Caco-2 (cell line): ENCODE results near the gene TESK2. TPM values are rescaled to one million over a fixed set of nuclear protein-coding genes. Genes with fewer than 3 reads are reported as not detected.

Experiments used
- BruUV-seq: library from RNA; stranded (reverse); fragments of 400-500 nt; replicated peaks from 2 replicates; lab custom pipeline; 2021; lab: Mats Ljungman, UMichigan
- CTCF ChIA-PET: fragments of 300-600 bp; sonication (Branson Sonifier 250); formaldehyde crosslinking; loops from one replicate; lab custom pipeline; 2022; ENCODE audit warnings: antibody characterized with exemption; lab: Charles Lee
- POLR2A ChIA-PET: fragments of 300-600 bp; sonication (Branson Sonifier 250); formaldehyde crosslinking; loops from one replicate; lab custom pipeline; 2022; ENCODE audit warnings: antibody characterized with exemption; lab: Charles Lee
- DNase-seq, 2 experiments: peaks; one replicate each; pipeline versions ENCODE4 v3.0.0 to v3.0.0-alpha.2; 2020 to 2022
- H3K27me3 ChIP-seq: replicated peaks from 2 replicates; pipeline ENCODE4 v1.6.0; 2011; ENCODE audit warnings: low read length; ENCODE audit not compliant: control insufficient read depth, insufficient read depth
- H3K36me3 ChIP-seq: 2 replicates; pipeline ENCODE4 v1.5.1; 2011; ENCODE audit warnings: low read length; ENCODE audit not compliant: control insufficient read depth, insufficient read depth
- H3K4me1 ChIP-seq: fragments of 250-450 bp; sonication (Bioruptor Pico); 2 replicates; pipeline ENCODE4 v1.5.1; 2020; ENCODE audit warnings: mild to moderate bottlenecking
- H3K4me3 ChIP-seq: 2 replicates; pipeline ENCODE4 v1.5.1; 2011; ENCODE audit warnings: low read depth, mild to moderate bottlenecking, control low read depth, low read length
- H3K9me3 ChIP-seq: fragments of 250-450 bp; sonication (Bioruptor Pico); 2 replicates; pipeline ENCODE4 v1.5.1; 2020; ENCODE audit warnings: mild to moderate bottlenecking, moderate library complexity
- H3K27ac Mint-ChIP-seq: one replicate; pipeline ENCODE4 v1.8.0; 2022; ENCODE audit warnings: mixed read lengths; ENCODE audit not compliant: unreplicated experiment
- H3K27me3 Mint-ChIP-seq: one replicate; pipeline ENCODE4 v1.8.0; 2022; ENCODE audit warnings: mixed read lengths; ENCODE audit not compliant: insufficient read depth, unreplicated experiment
- H3K36me3 Mint-ChIP-seq: one replicate; pipeline ENCODE4 v1.8.0; 2022; ENCODE audit warnings: mild to moderate bottlenecking, mixed read lengths; ENCODE audit not compliant: insufficient read depth, unreplicated experiment
- H3K4me1 Mint-ChIP-seq: one replicate; pipeline ENCODE4 v1.8.0; 2022; ENCODE audit warnings: low read depth, mixed read lengths; ENCODE audit not compliant: unreplicated experiment
- H3K4me3 Mint-ChIP-seq: one replicate; pipeline ENCODE4 v1.8.0; 2022; ENCODE audit warnings: mild to moderate bottlenecking, moderate library complexity, mixed read lengths; ENCODE audit not compliant: unreplicated experiment
- H3K9me3 Mint-ChIP-seq: one replicate; pipeline ENCODE4 v1.8.0; 2022; ENCODE audit warnings: mixed read lengths; ENCODE audit not compliant: unreplicated experiment
- intact Hi-C: fragments of 100-400 bp; cut with micrococcal nuclease; formaldehyde crosslinking; loops from one replicate; pipeline ENCODE4 v1.10.0; 2022; ENCODE audit not compliant: unreplicated experiment
- total RNA-seq: library from RNA; stranded (reverse); gene quantifications from 2 replicates; pipeline ENCODE4 v1.2.3, GENCODE V29; 2022
- TF ChIP-seq, protein P1 (sequence below), 2 experiments: fragments of 200-600 bp in 1 of 2; IDR thresholded peaks; 1 replicate in 1 of 2; 2 replicates in 1 of 2; pipeline versions ENCODE4 v1.5.1 to v1.8.0; 2011 to 2022; ENCODE audit warnings: antibody characterized with exemption in 1 of 2, control low read depth in 1 of 2, inconsistent platforms in 1 of 2, low read depth in 1 of 2, low read length in 1 of 2, mild to moderate bottlenecking in 1 of 2, moderate library complexity in 1 of 2; ENCODE audit not compliant: insufficient read depth in 1 of 2, severe bottlenecking in 1 of 2, unreplicated experiment in 1 of 2

Gene TESK2
- total RNA-seq, 1 experiment from 2014 or later, result 14.7 TPM

DNA sequence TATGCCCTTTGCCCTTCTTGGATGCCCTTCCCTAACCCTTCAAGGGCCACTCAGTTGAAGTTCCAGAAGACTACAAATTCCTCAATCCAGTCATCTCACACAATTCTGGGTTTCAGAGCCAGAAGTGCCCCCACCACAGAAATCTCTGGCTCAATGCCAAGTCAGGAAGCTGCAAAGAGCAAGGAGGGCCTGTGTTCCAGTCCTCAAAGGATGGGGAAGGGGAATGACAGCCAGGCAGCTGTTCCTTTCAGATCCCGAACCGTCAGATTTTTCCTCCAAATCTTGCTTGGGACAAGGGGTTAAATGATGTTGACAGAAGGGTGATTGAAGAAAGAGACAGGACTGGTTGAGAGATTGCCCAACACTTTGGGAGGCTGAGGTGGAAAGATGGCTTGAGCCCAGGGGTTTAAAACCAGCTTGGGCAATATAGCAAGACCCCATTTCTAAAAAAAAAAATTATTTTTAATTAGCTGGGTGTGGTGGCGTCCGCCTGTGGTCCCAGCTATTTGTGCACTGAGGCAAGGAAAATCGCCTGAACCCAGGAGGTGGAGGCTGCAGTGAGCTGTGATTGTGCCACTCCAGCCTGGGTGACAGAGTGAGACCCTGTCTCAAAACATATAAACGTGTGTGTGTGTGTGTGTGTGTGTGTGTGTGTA lies 165.0 kb downstream of the TESK2 start:
- no peaks in the 10 kb centered on the region for H3K27me3 Mint-ChIP-seq
- peaks cover 16% of the 10 kb centered on the region for H3K4me1 Mint-ChIP-seq
- H3K9me3 Mint-ChIP-seq, result no peaks in the 10 kb centered on the region
- H3K4me3 ChIP-seq, result peak overlapping the region; percentile 98
- intact Hi-C loops, result no loop called here
- peak overlapping the region; percentile 89 for H3K4me3 Mint-ChIP-seq
- ChIA-PET POLR2A (interaction anchor here (0.6 to 4.6 kb wide), 7 partner anchors 14 to 507 kb away, joined by 3 to 68 read pairs (median 5); partner anchors contain the start of genes MUTYH, TESK2 and TOE1), CTCF (interaction anchor here (0.6 to 1.9 kb wide), 4 partner anchors 22 to 405 kb away, joined by 3 to 14 read pairs (median 4); partner anchors contain the start of genes TESK2 and UROD)
- H3K9me3 ChIP-seq, result no peaks in the 10 kb centered on the region
- TF ChIP-seq, protein P1, sequence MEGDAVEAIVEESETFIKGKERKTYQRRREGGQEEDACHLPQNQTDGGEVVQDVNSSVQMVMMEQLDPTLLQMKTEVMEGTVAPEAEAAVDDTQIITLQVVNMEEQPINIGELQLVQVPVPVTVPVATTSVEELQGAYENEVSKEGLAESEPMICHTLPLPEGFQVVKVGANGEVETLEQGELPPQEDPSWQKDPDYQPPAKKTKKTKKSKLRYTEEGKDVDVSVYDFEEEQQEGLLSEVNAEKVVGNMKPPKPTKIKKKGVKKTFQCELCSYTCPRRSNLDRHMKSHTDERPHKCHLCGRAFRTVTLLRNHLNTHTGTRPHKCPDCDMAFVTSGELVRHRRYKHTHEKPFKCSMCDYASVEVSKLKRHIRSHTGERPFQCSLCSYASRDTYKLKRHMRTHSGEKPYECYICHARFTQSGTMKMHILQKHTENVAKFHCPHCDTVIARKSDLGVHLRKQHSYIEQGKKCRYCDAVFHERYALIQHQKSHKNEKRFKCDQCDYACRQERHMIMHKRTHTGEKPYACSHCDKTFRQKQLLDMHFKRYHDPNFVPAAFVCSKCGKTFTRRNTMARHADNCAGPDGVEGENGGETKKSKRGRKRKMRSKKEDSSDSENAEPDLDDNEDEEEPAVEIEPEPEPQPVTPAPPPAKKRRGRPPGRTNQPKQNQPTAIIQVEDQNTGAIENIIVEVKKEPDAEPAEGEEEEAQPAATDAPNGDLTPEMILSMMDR (IDR thresholded peaks at IDR 0.05; ENCODE audit: insufficient read depth in 1 of 2, low read depth in 1 of 2, low read length in 1 of 2, severe bottlenecking in 1 of 2, unreplicated experiment in 1 of 2), result no peak
- H3K4me1 ChIP-seq, result peaks cover 29% of the 10 kb centered on the region
- no peaks in the 10 kb centered on the region for H3K36me3 ChIP-seq
- H3K27me3 ChIP-seq, result no peaks in the 10 kb centered on the region
- peaks cover 53% of the 10 kb centered on the region for H3K36me3 Mint-ChIP-seq
- TSS peak; percentile 16 for BruUV-seq
- DNase-seq, result peak in 1 of 2 experiments; percentile 43
- H3K27ac Mint-ChIP-seq, result peak overlapping the region; percentile 93

DNA sequence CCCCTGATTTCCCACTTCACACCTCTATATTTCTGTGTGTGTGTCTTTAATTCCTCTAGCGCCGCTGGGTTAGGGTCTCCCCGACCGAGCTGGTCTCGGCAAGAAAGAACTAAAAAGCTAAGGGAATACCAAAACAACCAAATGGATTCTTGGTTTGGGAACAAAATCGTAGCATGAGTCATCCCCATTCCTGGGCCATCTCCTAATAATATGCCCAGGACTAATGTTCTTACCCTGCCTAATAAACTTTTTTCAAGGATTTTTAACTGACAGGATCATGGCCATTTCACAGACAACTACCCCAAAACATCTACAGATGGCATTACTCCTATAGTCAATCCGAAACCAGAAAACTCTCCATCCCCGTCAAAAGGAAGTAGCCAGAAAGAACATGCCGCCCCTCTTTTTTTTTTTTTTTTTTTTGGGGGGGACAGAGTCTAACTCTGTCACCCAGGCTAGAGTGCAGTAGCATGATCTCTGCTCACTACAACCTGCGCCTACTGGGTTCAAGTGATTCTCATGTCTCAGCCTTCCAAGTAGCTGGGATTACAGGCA lies 168.4 kb downstream of the TESK2 start:
- Mint-ChIP-seq H3K4me1 (peaks cover 9% of the 10 kb centered on the region), H3K4me3 (no peak overlapping the region)
- H3K36me3 ChIP-seq, result no peaks in the 10 kb centered on the region

DNA sequence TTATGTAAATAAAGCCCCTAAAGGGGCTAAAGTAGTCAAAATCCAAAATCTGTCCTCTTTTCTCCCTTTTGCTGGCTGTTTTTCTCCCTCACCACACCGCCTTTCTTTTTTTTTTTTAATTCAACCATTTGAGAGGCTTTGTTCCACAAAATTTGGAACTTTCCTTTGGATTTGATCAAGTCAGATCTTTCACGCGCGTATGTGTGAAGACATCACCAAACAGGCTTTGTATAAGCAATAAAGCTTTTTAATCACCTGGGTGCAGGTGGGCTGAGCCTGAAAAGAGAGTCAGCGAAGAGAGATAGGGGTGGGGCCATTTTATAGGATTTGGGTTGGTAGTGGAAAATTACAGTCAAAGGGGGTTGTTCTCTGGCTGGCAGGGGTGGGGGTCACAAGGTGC lies 169.5 kb downstream of the TESK2 start:
- BruUV-seq, result no TSS peak
- no peak overlapping the region for H3K27ac Mint-ChIP-seq
- H3K36me3 Mint-ChIP-seq, result peaks cover 12% of the 10 kb centered on the region
- intact Hi-C loops, result no loop called here
- no peak overlapping the region for H3K4me3 Mint-ChIP-seq
- TF ChIP-seq, protein P1 (IDR thresholded peaks at IDR 0.05; ENCODE audit: insufficient read depth in 1 of 2, low read depth in 1 of 2, low read length in 1 of 2, severe bottlenecking in 1 of 2, unreplicated experiment in 1 of 2), result no peak
- H3K4me1 Mint-ChIP-seq, result peaks cover 9% of the 10 kb centered on the region
- no peaks in the 10 kb centered on the region for H3K36me3 ChIP-seq
- ChIA-PET POLR2A (no interaction called here), CTCF (no interaction called here)
- H3K4me3 ChIP-seq, result no peak overlapping the region
- no peaks in the 10 kb centered on the region for H3K9me3 ChIP-seq
- H3K9me3 Mint-ChIP-seq, result no peaks in the 10 kb centered on the region
- H3K4me1 ChIP-seq, result peaks cover 14% of the 10 kb centered on the region
- no peaks in the 10 kb centered on the region for H3K27me3 ChIP-seq
- no peaks in the 10 kb centered on the region for H3K27me3 Mint-ChIP-seq
- DNase-seq, result no peak

More for the DNA sequence above, 168.4 kb downstream of the TESK2 start:
- Histone ChIP-seq H3K9me3 (no peaks in the 10 kb centered on the region), H3K4me1 (peaks cover 14% of the 10 kb centered on the region), H3K4me3 (no peak overlapping the region), H3K27me3 (no peaks in the 10 kb centered on the region)
- TF ChIP-seq, protein P1 (IDR thresholded peaks at IDR 0.05; ENCODE audit: insufficient read depth in 1 of 2, low read depth in 1 of 2, low read length in 1 of 2, severe bottlenecking in 1 of 2, unreplicated experiment in 1 of 2), result no peak
- intact Hi-C loops, result no loop called here
- Mint-ChIP-seq H3K27me3 (no peaks in the 10 kb centered on the region), H3K9me3 (no peaks in the 10 kb centered on the region), H3K36me3 (peaks cover 23% of the 10 kb centered on the region), H3K27ac (no peak overlapping the region)
- no peak for DNase-seq
- BruUV-seq, result no TSS peak
- ChIA-PET POLR2A (no interaction called here), CTCF (no interaction called here)
